Measurements from ENCODE around the gene LACRT. TPM values are rescaled to one million over a fixed set of nuclear protein-coding genes. Genes with fewer than 3 reads are reported as not detected.

Gene LACRT
- total and polyA plus RNA-seq, 2 of the 8 experiments (the other 6 are each of a cell fraction or from before 2014, with no cell fraction given) = not detected

- H3K9me3 ChIP-seq (ENCODE audit: insufficient read depth in 2 of 2, low read depth in 1 of 2, low read length in 1 of 2) = no peaks in the 10 kb centered on the region
- FAIRE-seq = no peak
- peaks cover 0 to 8% (median 6%) of the 10 kb centered on the region in 4 experiments; a peak in 3 of 7 replicates for H3K27me3 ChIP-seq (replicated peaks in 1 of 4; ENCODE audit: control insufficient read depth in 3 of 4, extremely low read depth in 1 of 4, insufficient read depth in 3 of 4, low read length in 3 of 4)
- DNase-seq (ENCODE audit: low read depth in 1 of 2, low spot score in 2 of 2) = no peak
- H3K9ac ChIP-seq (replicated peaks in 1 of 4; ENCODE audit: extremely low read depth in 1 of 4, low read depth in 3 of 4, low read length in 3 of 4) = no peak overlapping the region
- H2AK5ac ChIP-seq (ENCODE audit: low read depth, low read length) = no peak overlapping the region
- H4K8ac ChIP-seq (ENCODE audit: extremely low read depth, insufficient read depth, low read length) = no peak overlapping the region
- H3K27ac ChIP-seq (ENCODE audit: low read depth, low read length) = no peak overlapping the region
- H3K23ac ChIP-seq (ENCODE audit: insufficient read length) = no peak overlapping the region
- H3K4ac ChIP-seq (replicated peaks; ENCODE audit: insufficient read length, low read depth, low read length) = no peak overlapping the region
- H3K79me2 ChIP-seq (ENCODE audit: control insufficient read depth in 1 of 2, insufficient read depth in 2 of 2, low read length in 2 of 2) = no peaks in the 10 kb centered on the region
- H3K18ac ChIP-seq (ENCODE audit: extremely low read depth, low read length) = no peak overlapping the region
- H3K36me3 ChIP-seq (ENCODE audit: control insufficient read depth in 2 of 4, insufficient read depth in 4 of 4, low read length in 3 of 4) = no peaks in the 10 kb centered on the region
- H3K79me1 ChIP-seq (ENCODE audit: low read depth, low read length) = no peaks in the 10 kb centered on the region
- H4K91ac ChIP-seq (replicated peaks; ENCODE audit: insufficient read length, low read length) = no peak overlapping the region
- ChIA-PET CTCF (ENCODE audit: partially characterized antibody) (interaction anchor here (0.5 to 6.2 kb wide), 20 partner anchors 9 to 647 kb away, joined by 3 to 57 read pairs (median 4); no protein-coding TSS in a partner anchor), POLR2A (ENCODE audit: partially characterized antibody) (no interaction called here)
- H2BK20ac ChIP-seq (ENCODE audit: low read length) = no peak overlapping the region
- H2BK120ac ChIP-seq (replicated peaks; ENCODE audit: low read depth, low read length) = no peak overlapping the region
- H4K5ac ChIP-seq (ENCODE audit: insufficient read length, low read depth, low read length) = no peak overlapping the region
- no peak overlapping the region for H2BK12ac ChIP-seq (ENCODE audit: low read depth, low read length)
- H4K20me1 ChIP-seq (replicated peaks in 1 of 2; ENCODE audit: control insufficient read depth in 1 of 2, insufficient read depth in 2 of 2, low read length in 2 of 2) = no peaks in the 10 kb centered on the region
- no peaks in the 10 kb centered on the region for H3K23me2 ChIP-seq (ENCODE audit: low read depth, low read length)
- no peaks in the 10 kb centered on the region for H3K4me1 ChIP-seq (replicated peaks in 1 of 4; ENCODE audit: control insufficient read depth in 3 of 4, insufficient read depth in 4 of 4, low read length in 3 of 4)
- 94% methylated on average over 5 of the region's 5 CpGs; no CpG with 5 or more reads in 1 of the 2 experiments for WGBS, 2 experiments (ENCODE audit: extremely low coverage in 1 of 2, insufficient coverage in 1 of 2, insufficient read length in 1 of 2, insufficient replicate concordance in 2 of 2, low coverage in 1 of 2, low lambda C conversion rate in 2 of 2, missing lambda C conversion rate in 1 of 2)
- H3K14ac ChIP-seq (ENCODE audit: insufficient read length) = no peak overlapping the region
- H2BK15ac ChIP-seq (ENCODE audit: low read length) = no peak overlapping the region
- H2BK5ac ChIP-seq (ENCODE audit: low read depth, low read length) = no peak overlapping the region
- no peak overlapping the region for H3K56ac ChIP-seq (replicated peaks; ENCODE audit: insufficient read length, low read depth, low read length)
- H2AFZ ChIP-seq (ENCODE audit: low read length) = no peak overlapping the region
- no peak overlapping the region for H3K4me3 ChIP-seq (ENCODE audit: extremely low read depth in 1 of 4, insufficient read depth in 2 of 4, low read depth in 3 of 4, low read length in 4 of 4)
- H3K4me2 ChIP-seq (ENCODE audit: insufficient read depth in 1 of 2, low read depth in 2 of 2, low read length in 2 of 2) = no peak overlapping the region
- no peak for TF ChIP-seq TAF7 (optimal IDR thresholded peaks at IDR 0.05; ENCODE audit: borderline replicate concordance, low read depth, low read length)
- no peak for TF ChIP-seq SUZ12 (IDR thresholded peaks at IDR 0.05; ENCODE audit: low read length)
- no peak for TF ChIP-seq USF2 (IDR thresholded peaks at IDR 0.05; ENCODE audit: low read length)
Observed at GRCh38 chr12:54598970-54599369, 35.7 kb downstream of the LACRT start.

Measured in H1 (cell line).